Activated CD8-positive, alpha-beta memory T cell treated with anti-CD3 and anti-CD28 coated beads for 24 hours (primary cell): ENCODE measurements around the gene PEF1.

ENCODE experiments used
- DNase-seq: peaks from one replicate; pipeline ENCODE4 v3.0.0-alpha.2; 2020

The PEF1 gene

DNA sequence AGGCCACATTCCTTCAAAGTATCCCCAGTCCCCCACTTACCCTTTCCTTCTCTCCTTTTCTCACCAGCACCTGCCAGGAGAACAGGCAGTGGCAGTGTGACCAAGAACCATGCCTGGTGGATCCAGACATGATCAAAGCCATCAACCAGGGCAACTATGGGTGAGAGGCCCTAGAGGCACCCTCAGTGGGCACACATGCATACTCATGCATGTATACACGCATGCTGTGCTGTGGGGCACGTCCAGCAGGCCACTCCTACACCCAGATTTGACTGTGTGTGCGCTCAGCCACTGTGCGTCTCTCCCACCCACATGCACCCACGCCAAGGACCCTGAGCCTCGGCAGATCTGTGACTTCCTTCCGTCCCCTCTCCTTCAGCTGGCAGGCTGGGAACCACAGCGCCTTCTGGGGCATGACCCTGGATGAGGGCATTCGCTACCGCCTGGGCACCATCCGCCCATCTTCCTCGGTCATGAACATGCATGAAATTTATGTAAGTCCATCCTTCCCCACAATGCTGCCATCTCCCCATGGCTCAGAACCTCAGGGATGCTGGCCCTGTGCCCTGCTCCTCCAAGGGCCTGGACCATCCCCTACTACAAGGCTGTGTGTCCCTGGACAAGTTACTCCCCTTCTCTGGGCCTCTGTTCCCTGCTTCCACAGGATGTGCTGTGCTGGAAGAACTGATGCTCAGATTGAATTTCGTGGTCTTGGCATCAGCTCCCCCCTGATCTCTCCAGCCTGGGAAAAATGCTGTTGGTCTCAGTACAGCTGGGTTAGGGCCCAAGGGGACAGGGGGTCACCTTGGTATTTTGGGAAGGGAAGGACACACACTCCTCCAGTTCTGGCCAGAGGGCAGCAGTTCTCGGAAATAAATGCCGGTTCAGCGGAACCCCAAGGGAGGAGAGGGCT lies 61.3 kb downstream of the PEF1 start:
- peak; percentile 45 for DNase-seq

DNA sequence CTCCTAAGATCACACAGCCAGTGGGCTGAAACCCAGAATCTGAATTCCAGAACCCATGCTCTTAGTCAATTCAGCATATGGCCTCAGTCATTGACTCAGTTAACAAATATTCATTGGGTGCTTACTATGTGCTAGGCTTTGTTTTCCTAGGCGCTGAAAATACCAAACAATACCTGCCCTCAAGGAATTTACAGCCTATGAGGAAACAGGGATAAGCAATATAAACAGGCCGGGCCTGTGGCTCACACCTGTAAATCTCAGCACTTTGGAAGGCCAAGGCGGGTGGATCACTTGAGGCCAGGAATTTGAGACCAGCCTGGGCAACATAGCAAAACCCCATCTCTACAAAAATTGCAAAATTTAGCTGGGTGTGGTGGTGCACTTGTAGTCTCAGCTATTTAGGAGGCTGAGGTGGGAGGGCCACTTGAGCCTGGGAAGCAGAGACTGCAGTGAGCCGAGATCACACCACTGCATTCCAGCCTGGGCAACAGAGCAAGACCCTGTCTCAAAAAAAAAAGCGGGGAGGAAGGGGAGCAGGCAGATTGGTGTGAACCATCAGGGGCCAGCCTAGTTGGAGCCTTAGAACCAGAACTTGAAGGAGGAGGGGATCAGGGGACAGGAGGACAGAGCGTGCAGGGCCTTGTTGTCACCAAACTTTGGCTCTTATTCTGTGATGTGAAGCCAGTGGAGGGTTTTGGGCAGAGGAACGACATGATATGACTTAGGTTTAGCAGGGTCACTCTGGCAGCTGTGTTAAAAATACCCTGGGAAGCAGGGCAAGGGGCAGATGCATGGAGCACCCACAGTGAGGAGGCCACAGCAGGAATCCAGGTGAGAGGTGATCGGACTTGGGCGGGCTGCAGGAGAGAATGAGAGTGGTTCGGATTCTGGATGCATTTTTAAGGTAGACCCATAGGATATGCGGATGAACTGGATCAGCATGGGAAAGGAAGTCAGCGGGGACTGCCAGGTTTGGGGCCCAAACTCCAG lies 62.6 kb downstream of the PEF1 start:
- peak; percentile 24 for DNase-seq

DNA sequence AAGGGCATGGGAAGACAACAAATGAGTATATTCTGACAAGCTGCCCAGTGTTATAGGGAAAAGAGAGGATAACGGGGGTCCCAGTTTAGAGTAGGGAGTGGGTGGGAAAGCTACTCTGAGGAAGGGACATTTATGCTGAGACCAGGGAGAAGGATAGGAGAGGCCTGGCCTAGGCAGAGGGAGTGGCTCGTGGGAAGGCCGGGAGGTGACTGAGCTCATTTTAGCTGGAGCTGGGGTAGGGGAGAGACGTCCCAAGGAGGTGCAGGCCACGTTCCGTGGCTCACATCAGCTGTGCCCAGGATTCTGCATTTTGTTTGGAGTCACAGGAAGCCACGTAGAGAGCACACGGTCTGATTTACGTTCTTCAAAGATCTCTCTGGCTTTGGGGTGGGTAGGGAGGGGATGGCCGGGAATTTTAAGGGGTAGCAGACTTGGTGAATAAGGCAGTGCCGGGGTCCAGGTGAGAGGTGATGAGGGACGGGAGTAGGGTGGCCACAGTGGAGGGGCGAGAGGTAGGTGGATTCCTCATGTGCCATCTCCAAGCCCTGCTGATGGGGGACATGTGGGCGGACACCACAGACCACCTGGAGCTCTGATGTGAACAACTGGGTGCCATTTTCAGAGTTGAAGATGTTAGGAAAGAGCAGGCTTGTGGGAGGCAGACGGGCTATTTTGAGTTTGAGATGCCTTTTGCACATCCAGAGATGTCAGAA lies 63.6 kb downstream of the PEF1 start:
- peak; percentile 13 for DNase-seq

DNA sequence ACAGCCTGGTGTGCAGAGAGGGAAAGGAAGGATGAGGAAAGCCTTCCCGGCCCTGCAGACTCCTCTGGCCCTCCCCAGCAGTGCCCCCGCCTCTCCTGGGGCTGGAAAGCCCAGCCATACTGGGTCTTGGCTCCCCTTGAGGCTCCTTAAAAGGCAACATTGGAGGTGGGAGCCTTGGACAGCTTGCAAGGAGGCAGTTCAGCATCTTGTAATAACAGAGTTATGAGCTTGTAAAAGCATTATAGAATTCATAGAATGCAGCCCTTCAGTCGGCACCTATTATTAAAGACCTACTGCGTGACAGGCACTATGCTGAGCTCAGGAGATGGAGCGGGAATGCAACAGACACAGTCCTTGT lies 64.2 kb downstream of the PEF1 start:
- DNase-seq, result no peak
